Panc1 (cell line): ENCODE measurements around the gene MRPL2. TPM values are rescaled to one million over a fixed set of nuclear protein-coding genes. Genes with fewer than 3 reads are reported as not detected.

Experiments used
- ATAC-seq: fragments of 200-7000 bp; cut with Tn5 transposase; 2 replicates; pipeline ENCODE4 v1.9.1; 2020; ENCODE audit warnings: mild to moderate bottlenecking, moderate library complexity
- BruUV-seq: library from RNA; stranded (reverse); fragments of 400-500 nt; replicated peaks from 2 replicates; lab custom pipeline; 2021; lab: Mats Ljungman, UMichigan
- CTCF ChIA-PET: fragments of 300-600 bp; sonication (Branson Sonifier 250); formaldehyde crosslinking; loops from one replicate; lab custom pipeline; 2022; ENCODE audit warnings: antibody characterized with exemption; lab: Charles Lee
- POLR2A ChIA-PET: fragments of 300-600 bp; sonication (Branson Sonifier 250); formaldehyde crosslinking; loops from one replicate; lab custom pipeline; 2022; ENCODE audit warnings: antibody characterized with exemption; lab: Charles Lee
- DNase-seq: peaks from one replicate; pipeline ENCODE4 v3.0.0-alpha.2; 2010; ENCODE audit warnings: low read depth, low spot score
- H3K27ac ChIP-seq: 2 replicates; pipeline ENCODE4 v1.5.1; 2011; ENCODE audit warnings: mild to moderate bottlenecking, low read length, inconsistent platforms
- H3K27me3 ChIP-seq: fragments of 200-500 bp; sonication (Bioruptor generic); 2 replicates; pipeline ENCODE4 v1.6.0; 2014; ENCODE audit warnings: low read length, inconsistent platforms; ENCODE audit not compliant: control insufficient read depth, insufficient read depth
- H3K36me3 ChIP-seq: fragments of 200-500 bp; sonication (Bioruptor generic); 2 replicates; pipeline ENCODE4 v1.5.1; 2014; ENCODE audit warnings: inconsistent platforms, mild to moderate bottlenecking, low read length, moderate library complexity; ENCODE audit not compliant: control insufficient read depth, insufficient read depth
- H3K4me1 ChIP-seq: 2 replicates; pipeline ENCODE4 v1.5.1; 2011; ENCODE audit warnings: inconsistent platforms, mild to moderate bottlenecking, low read length, moderate library complexity; ENCODE audit not compliant: control insufficient read depth, insufficient read depth
- H3K4me3 ChIP-seq, 2 experiments: 2 replicates each; pipeline ENCODE4 v1.5.1; 2011 to 2012; ENCODE audit warnings: low read depth in 2 of 2, low read length in 2 of 2, mild to moderate bottlenecking in 2 of 2, inconsistent platforms in 1 of 2, moderate library complexity in 1 of 2
- H3K9me3 ChIP-seq: fragments of 200-500 bp; sonication (Bioruptor generic); 2 replicates; pipeline ENCODE4 v1.5.1; 2014; ENCODE audit warnings: low read depth, mild to moderate bottlenecking, inconsistent platforms, low read length, moderate library complexity; ENCODE audit not compliant: control insufficient read depth, insufficient read depth
- CTCF ChIP-seq: fragments of 450-650 bp; IDR thresholded peaks from 2 replicates; pipeline ENCODE4 v1.5.1; 2017; ENCODE audit warnings: mild to moderate bottlenecking
- POLR2AphosphoS5 ChIP-seq: IDR thresholded peaks from 2 replicates; pipeline ENCODE4 v1.6.1; 2012; ENCODE audit warnings: mild to moderate bottlenecking, low read depth, low read length, moderate library complexity
- REST ChIP-seq, 2 experiments: IDR thresholded peaks; 2 replicates each; pipeline ENCODE4 v1.6.1; 2011 to 2012; ENCODE audit warnings: low read depth in 2 of 2, control low read depth in 1 of 2, low read length in 1 of 2, mild to moderate bottlenecking in 1 of 2, moderate library complexity in 1 of 2; ENCODE audit not compliant: insufficient read depth in 1 of 2
- SIN3A ChIP-seq: IDR thresholded peaks from 2 replicates; pipeline ENCODE4 v1.6.1; 2012; ENCODE audit warnings: low read depth, mild to moderate bottlenecking, low read length, moderate library complexity, borderline replicate concordance; ENCODE audit not compliant: insufficient read depth
- TCF7L2 ChIP-seq: IDR thresholded peaks from 2 replicates; pipeline ENCODE4 v1.6.1; 2011; ENCODE audit warnings: mild to moderate bottlenecking, low read depth, low read length, inconsistent platforms
- in situ Hi-C: cut with HindIII; loops from 2 replicates; pipeline ENCODE4 v1.10.0; 2016; ENCODE audit warnings: low sequenced_read_pairs, low pct_unique_long_range_greater_than_20kb
- intact Hi-C: fragments of 100-400 bp; cut with micrococcal nuclease; formaldehyde crosslinking; loops from one replicate; pipeline ENCODE4 v1.10.0; 2022; ENCODE audit not compliant: unreplicated experiment
- total RNA-seq: library from RNA; stranded (reverse); gene quantifications from one replicate; pipeline ENCODE4 v1.2.1, GENCODE V29; 2021; ENCODE audit not compliant: unreplicated experiment

MRPL2 gene
- total RNA-seq, 1 experiment from 2014 or later = 65.6 TPM

- Histone ChIP-seq H3K9me3 (no peaks in the 10 kb centered on the region), H3K36me3 (peaks cover 22% of the 10 kb centered on the region), H3K27ac (peak overlapping the region; percentile 71), H3K27me3 (no peaks in the 10 kb centered on the region), H3K4me3 (peak overlapping the region; percentile 80 to 87), H3K4me1 (peaks cover 20% of the 10 kb centered on the region)
- in situ Hi-C loops = no loop called here
- POLR2A ChIA-PET = interaction anchor here (0.6 kb wide), 1 partner anchor 37 kb away, joined by 5 read pairs; no protein-coding TSS in a partner anchor
- intact Hi-C loops = loop anchor here (5.0 kb wide), 1 partner anchor 110 kb away; no protein-coding TSS in a partner anchor
- ATAC-seq = no peak
- no TSS peak for BruUV-seq
- TF ChIP-seq REST (IDR thresholded peaks at IDR 0.05; ENCODE audit: insufficient read depth in 1 of 2, low read depth in 2 of 2, low read length in 1 of 2) = no peak
- no peak for TF ChIP-seq TCF7L2
- no peak for TF ChIP-seq POLR2AphosphoS5
- no peak for TF ChIP-seq CTCF
- TF ChIP-seq SIN3A = no peak
- CTCF ChIA-PET = no interaction called here
- no peak for DNase-seq
Observed at GRCh38 chr6:43012364-43012763, 46.9 kb downstream of the MRPL2 start.

GRCh38 chr6:43011207-43011606 is 48.0 kb downstream of the MRPL2 start:
- H3K4me1 ChIP-seq = peaks cover 18% of the 10 kb centered on the region
- no peak overlapping the region for H3K27ac ChIP-seq
- ChIA-PET CTCF (interaction anchor here (0.7 kb wide), 1 partner anchor 82 kb away, joined by 4 read pairs; the partner anchor contains the start of gene CNPY3), POLR2A (no interaction called here)
- ATAC-seq (no peak), DNase-seq (no peak)
- intact Hi-C loops (loop anchor here (5.0 kb wide), 1 partner anchor 109 kb away; no protein-coding TSS in a partner anchor), in situ Hi-C loops (no loop called here)
- TF ChIP-seq TCF7L2 (no peak), POLR2AphosphoS5 (no peak), REST (IDR thresholded peaks at IDR 0.05; ENCODE audit: insufficient read depth in 1 of 2, low read depth in 2 of 2, low read length in 1 of 2) (no peak), SIN3A (no peak), CTCF (no peak)
- no peaks in the 10 kb centered on the region for H3K9me3 ChIP-seq
- peaks cover 23% of the 10 kb centered on the region for H3K36me3 ChIP-seq
- no peak overlapping the region for H3K4me3 ChIP-seq
- no peaks in the 10 kb centered on the region for H3K27me3 ChIP-seq
- BruUV-seq = no TSS peak
